22Rv1 (cell line): ENCODE measurements around the gene HARBI1.

Experiments
- CTCF ChIP-seq: fragments of 450-650 bp; IDR thresholded peaks from 2 replicates; pipeline ENCODE4 v1.5.1; 2017; ENCODE audit warnings: mild to moderate bottlenecking
- ZFX ChIP-seq: fragments of 450-650 bp; IDR thresholded peaks from 2 replicates; pipeline ENCODE4 v1.6.1; 2017; ENCODE audit warnings: antibody characterized with exemption, borderline replicate concordance

DNA sequence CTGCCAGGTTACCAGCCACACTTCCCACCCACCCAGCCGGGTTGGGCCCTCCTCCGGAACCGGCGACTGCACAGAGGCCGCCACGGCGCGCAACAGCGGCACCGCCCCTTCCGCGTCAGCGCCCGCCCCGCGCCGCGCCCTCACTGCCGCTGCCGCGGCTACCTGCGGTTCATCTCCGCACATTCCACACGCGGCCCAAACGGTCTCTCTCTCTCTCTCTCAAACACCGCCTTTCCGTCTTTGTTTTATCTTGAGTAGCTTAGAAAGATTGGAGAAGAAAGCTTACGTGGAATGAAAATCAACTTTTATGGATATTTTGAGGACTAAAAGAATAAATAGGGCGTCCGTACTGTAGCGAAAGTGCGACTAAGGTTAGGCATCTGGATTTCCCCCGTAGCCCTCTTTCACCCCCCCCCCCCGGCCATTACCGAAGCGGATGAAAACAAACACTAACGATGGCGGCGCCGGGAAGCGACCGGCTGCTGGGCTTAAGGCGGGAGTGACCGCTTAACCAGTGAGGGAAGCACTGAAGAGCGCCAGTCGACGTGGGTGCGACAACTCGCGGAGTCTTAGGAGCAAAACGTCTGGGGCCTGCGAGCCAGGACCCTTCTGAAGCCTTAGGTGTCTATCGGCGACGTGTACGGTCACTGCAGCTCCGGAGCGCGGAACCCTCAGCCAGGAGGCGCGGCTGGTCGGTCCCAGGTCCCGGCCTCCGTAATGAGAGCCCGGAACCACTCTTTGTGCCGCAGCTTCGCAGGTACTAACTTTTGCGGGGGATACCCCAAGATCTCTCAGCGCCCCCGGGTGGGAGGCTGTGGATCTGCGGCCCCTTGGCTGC is at the start of gene HARBI1, which contains the start of gene ATG13:
- TF ChIP-seq CTCF (peak; percentile 78), ZFX (no peak)
